Endodermal cell (in vitro differentiated cells): ENCODE measurements around the gene PTPRN2. TPM values are rescaled to one million over a fixed set of nuclear protein-coding genes. Genes with fewer than 3 reads are reported as not detected.

Experiments
- DNase-seq: peaks from one replicate; pipeline ENCODE4 v3.0.0-alpha.2; 2017
- H3K27ac ChIP-seq: 2 replicates; pipeline ENCODE4 v1.5.1; 2013; ENCODE audit warnings: mild to moderate bottlenecking, low read depth, low read length, moderate library complexity
- H3K27me3 ChIP-seq: 2 replicates; pipeline ENCODE4 v1.6.1; 2013; ENCODE audit warnings: mild to moderate bottlenecking, low read length, moderate library complexity; ENCODE audit not compliant: insufficient read depth, control insufficient read depth, poor library complexity, severe bottlenecking
- H3K36me3 ChIP-seq: 2 replicates; pipeline ENCODE4 v1.7.0; 2013; ENCODE audit warnings: mild to moderate bottlenecking, low read length, moderate library complexity; ENCODE audit not compliant: control insufficient read depth, insufficient read depth
- H3K4me1 ChIP-seq: one replicate; pipeline ENCODE4 v1.7.0; 2013; ENCODE audit warnings: low read length; ENCODE audit not compliant: control insufficient read depth, insufficient read depth
- H3K4me3 ChIP-seq: 2 replicates; pipeline ENCODE4 v1.5.1; 2013; ENCODE audit warnings: mild to moderate bottlenecking, low read length, moderate library complexity
- H3K9ac ChIP-seq: 2 replicates; pipeline ENCODE4 v1.6.1; 2013; ENCODE audit warnings: mild to moderate bottlenecking, low read length, moderate library complexity; ENCODE audit not compliant: poor library complexity, severe bottlenecking; ENCODE audit errors: extremely low read depth
- H3K9me3 ChIP-seq: 2 replicates; pipeline ENCODE4 v1.6.1; 2013; ENCODE audit warnings: mild to moderate bottlenecking, low read length, moderate library complexity; ENCODE audit not compliant: control insufficient read depth
- H3K27ac Mint-ChIP-seq: 2 replicates; pipeline ENCODE4 v1.8.0; 2020; ENCODE audit warnings: mixed read lengths
- H3K27me3 Mint-ChIP-seq: 2 replicates; pipeline ENCODE4 v1.8.0; 2021; ENCODE audit warnings: mild to moderate bottlenecking, mixed read lengths; ENCODE audit not compliant: insufficient read depth
- H3K36me3 Mint-ChIP-seq: 2 replicates; pipeline ENCODE4 v1.8.0; 2020; ENCODE audit warnings: low read depth, mixed read lengths
- H3K4me1 Mint-ChIP-seq: 2 replicates; pipeline ENCODE4 v1.8.0; 2020; ENCODE audit warnings: mixed read lengths
- H3K4me3 Mint-ChIP-seq: 2 replicates; pipeline ENCODE4 v1.8.0; 2020; ENCODE audit warnings: mild to moderate bottlenecking, moderate library complexity, mixed read lengths
- H3K9me3 Mint-ChIP-seq: 2 replicates; pipeline ENCODE4 v1.8.0; 2020; ENCODE audit warnings: mild to moderate bottlenecking, mixed read lengths
- WGBS, 2 experiments: methylation state at CpG; one replicate each; pipeline versions ENCODE4 v1.1.5 to v1.1.7; 2013; ENCODE audit warnings: missing lambda C conversion rate in 2 of 2, mixed read lengths in 1 of 2; ENCODE audit not compliant: insufficient coverage in 1 of 2, insufficient read length in 1 of 2; 5-methylcytosine and 5-hydroxymethylcytosine counted together
- total RNA-seq, 2 donors: library from RNA; stranded (reverse); fragmentation: NEBNext Ultra II Directional in 1 of 2; extraction: Animal tissue kit (Norgen Biotek cat#: 25700) in 1 of 2; gene quantifications; 2 replicates in 1 of 2; 3 replicates in 1 of 2; pipeline ENCODE4 v1.2.1, GENCODE V29; 2021
- TF ChIP-seq, protein P1 (sequence below): fragments of 200-600 bp; sonication (generic); conservative IDR thresholded peaks from 2 replicates; pipeline ENCODE4 v1.5.0; 2021; ENCODE audit warnings: antibody characterized with exemption, mild to moderate bottlenecking

The PTPRN2 gene
- total RNA-seq, 2 donors from 2014 or later = 0.69 to 1.2 TPM

DNA sequence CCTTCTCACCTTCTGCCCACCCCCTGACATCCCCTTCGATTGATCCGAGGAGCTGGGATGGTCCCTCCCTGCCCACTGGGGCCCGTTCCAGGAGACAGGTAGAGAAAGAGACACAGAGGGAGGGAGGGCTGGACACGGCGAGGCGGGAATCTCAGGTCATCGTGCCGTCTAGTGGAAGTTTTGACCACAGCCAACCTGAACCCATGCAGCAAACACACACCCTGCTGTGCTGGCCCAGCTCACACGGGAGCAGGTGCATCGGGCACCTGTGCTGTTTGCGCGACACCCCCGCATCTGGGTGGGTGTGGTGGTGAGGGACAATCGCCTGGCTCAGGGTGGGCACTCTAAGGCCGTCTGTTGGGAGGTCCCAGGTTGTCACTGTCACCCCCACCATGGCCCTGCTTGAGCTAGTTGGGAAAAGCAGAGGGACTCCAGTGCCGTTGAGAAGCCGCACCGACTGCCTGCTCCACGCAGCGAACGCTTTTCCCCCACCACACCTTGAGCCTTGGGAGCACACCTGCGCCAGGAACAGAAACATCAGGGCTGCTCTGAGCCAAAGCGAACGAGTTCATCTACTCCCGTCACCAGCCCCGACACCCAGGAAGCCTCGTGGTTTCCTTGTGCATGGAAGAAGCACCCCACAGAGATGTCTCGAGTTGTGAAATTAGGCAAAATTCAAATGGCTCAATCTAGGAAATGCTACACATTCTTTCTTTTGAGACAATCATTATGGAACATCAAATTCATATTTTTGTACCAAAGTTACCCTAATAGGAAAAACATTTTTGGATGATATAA, 965.0 kb downstream of the PTPRN2 start:
- no peaks in the 10 kb centered on the region for H3K4me1 Mint-ChIP-seq
- no peak for DNase-seq
- no peaks in the 10 kb centered on the region for H3K4me1 ChIP-seq
- no peaks in the 10 kb centered on the region for H3K36me3 ChIP-seq
- peaks cover 80% of the 10 kb centered on the region for H3K9me3 ChIP-seq
- no peaks in the 10 kb centered on the region for H3K9me3 Mint-ChIP-seq
- no peak overlapping the region for H3K4me3 ChIP-seq
- H3K9ac ChIP-seq = no peak overlapping the region
- no peak overlapping the region for H3K27ac ChIP-seq
- H3K36me3 Mint-ChIP-seq = no peaks in the 10 kb centered on the region
- no peak overlapping the region for H3K27ac Mint-ChIP-seq
- H3K27me3 Mint-ChIP-seq = no peaks in the 10 kb centered on the region
- H3K27me3 ChIP-seq = no peaks in the 10 kb centered on the region
- no peak overlapping the region for H3K4me3 Mint-ChIP-seq
- 80 to 86% methylated on average over 10 to 28 of the region's 28 CpGs for WGBS, 2 experiments
- TF ChIP-seq, protein P1, sequence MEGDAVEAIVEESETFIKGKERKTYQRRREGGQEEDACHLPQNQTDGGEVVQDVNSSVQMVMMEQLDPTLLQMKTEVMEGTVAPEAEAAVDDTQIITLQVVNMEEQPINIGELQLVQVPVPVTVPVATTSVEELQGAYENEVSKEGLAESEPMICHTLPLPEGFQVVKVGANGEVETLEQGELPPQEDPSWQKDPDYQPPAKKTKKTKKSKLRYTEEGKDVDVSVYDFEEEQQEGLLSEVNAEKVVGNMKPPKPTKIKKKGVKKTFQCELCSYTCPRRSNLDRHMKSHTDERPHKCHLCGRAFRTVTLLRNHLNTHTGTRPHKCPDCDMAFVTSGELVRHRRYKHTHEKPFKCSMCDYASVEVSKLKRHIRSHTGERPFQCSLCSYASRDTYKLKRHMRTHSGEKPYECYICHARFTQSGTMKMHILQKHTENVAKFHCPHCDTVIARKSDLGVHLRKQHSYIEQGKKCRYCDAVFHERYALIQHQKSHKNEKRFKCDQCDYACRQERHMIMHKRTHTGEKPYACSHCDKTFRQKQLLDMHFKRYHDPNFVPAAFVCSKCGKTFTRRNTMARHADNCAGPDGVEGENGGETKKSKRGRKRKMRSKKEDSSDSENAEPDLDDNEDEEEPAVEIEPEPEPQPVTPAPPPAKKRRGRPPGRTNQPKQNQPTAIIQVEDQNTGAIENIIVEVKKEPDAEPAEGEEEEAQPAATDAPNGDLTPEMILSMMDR = no peak

GRCh38 chr7:157622000-157622399, 965.6 kb downstream of the PTPRN2 start:
- no peaks in the 10 kb centered on the region for H3K4me1 ChIP-seq

DNA sequence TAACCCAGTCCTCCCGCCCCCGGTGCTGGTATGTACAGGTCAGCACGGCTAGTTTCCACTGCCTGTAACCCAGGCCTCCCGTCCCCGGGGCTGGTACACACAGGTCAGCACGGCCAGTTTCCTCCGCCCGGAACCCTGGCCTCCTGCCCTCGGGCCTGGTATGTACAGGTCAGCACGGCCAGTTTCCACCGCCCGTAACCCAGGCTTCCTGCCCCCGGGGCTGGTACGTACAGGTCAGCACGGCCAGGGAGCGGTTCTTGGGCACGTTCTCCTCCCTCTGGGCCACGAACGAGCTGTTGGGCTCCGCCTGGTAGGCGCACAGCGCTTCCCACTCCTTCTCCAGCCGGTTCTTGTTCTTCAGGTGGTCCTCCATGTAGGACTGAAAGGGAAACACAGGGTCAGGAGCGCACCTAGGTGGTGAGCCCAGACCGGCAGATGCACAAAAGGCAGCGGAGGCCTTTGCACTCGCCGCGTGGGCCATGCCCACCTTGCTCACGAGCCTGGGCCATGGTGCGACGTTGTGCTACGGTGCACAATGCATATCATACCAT, 966.4 kb downstream of the PTPRN2 start:
- H3K9me3 Mint-ChIP-seq = no peaks in the 10 kb centered on the region
- 81 to 82% methylated on average over 24 to 33 of the region's 33 CpGs for WGBS, 2 experiments

More at GRCh38 chr7:157622000-157622399, 965.6 kb downstream of the PTPRN2 start:
- Mint-ChIP-seq H3K27ac (no peak overlapping the region), H3K9me3 (no peaks in the 10 kb centered on the region), H3K27me3 (peaks cover under 1% of the 10 kb centered on the region), H3K4me1 (no peaks in the 10 kb centered on the region), H3K4me3 (no peak overlapping the region), H3K36me3 (no peaks in the 10 kb centered on the region)
- H3K4me3 ChIP-seq = no peak overlapping the region
- WGBS, 2 experiments = 73 to 75% methylated on average over 11 of the region's 11 CpGs
- H3K36me3 ChIP-seq = no peaks in the 10 kb centered on the region
- no peak overlapping the region for H3K27ac ChIP-seq
- H3K9ac ChIP-seq = no peak overlapping the region
- no peaks in the 10 kb centered on the region for H3K27me3 ChIP-seq
- no peak for DNase-seq
- peaks cover 80% of the 10 kb centered on the region for H3K9me3 ChIP-seq
- TF ChIP-seq, protein P1 = no peak

More for the DNA sequence above, 966.4 kb downstream of the PTPRN2 start:
- no peaks in the 10 kb centered on the region for H3K36me3 Mint-ChIP-seq
- Histone ChIP-seq H3K27ac (no peak overlapping the region), H3K9ac (no peak overlapping the region), H3K36me3 (no peaks in the 10 kb centered on the region), H3K4me3 (no peak overlapping the region), H3K9me3 (peaks cover 80% of the 10 kb centered on the region), H3K27me3 (no peaks in the 10 kb centered on the region), H3K4me1 (no peaks in the 10 kb centered on the region)
- no peaks in the 10 kb centered on the region for H3K4me1 Mint-ChIP-seq
- no peak overlapping the region for H3K4me3 Mint-ChIP-seq
- H3K27ac Mint-ChIP-seq = no peak overlapping the region
- H3K27me3 Mint-ChIP-seq = peaks cover 3% of the 10 kb centered on the region
- no peak for DNase-seq
- TF ChIP-seq, protein P1 = no peak
